Ectodermal cell (in vitro differentiated cells): Measurements from ENCODE around the gene CCDC15.

Experiments
- H3K27ac ChIP-seq: 2 replicates; pipeline ENCODE4 v1.7.0; 2013; ENCODE audit warnings: mild to moderate bottlenecking, low read depth, low read length; ENCODE audit not compliant: insufficient read depth, poor library complexity, severe bottlenecking
- H3K27me3 ChIP-seq: 2 replicates; pipeline ENCODE4 v1.7.0; 2013; ENCODE audit warnings: mild to moderate bottlenecking, low read length; ENCODE audit not compliant: insufficient read depth, control insufficient read depth, poor library complexity, severe bottlenecking
- H3K36me3 ChIP-seq: one replicate; pipeline ENCODE4 v1.7.0; 2013; ENCODE audit warnings: low read length; ENCODE audit not compliant: control insufficient read depth, insufficient read depth
- H3K4me1 ChIP-seq: one replicate; pipeline ENCODE4 v1.7.0; 2013; ENCODE audit warnings: low read length; ENCODE audit not compliant: control insufficient read depth, insufficient read depth
- H3K4me3 ChIP-seq: 2 replicates; pipeline ENCODE4 v1.7.0; 2013; ENCODE audit warnings: low read depth, low read length, control low read depth; ENCODE audit not compliant: insufficient read depth
- H3K9me3 ChIP-seq: 2 replicates; pipeline ENCODE4 v1.7.0; 2013; ENCODE audit warnings: mild to moderate bottlenecking, low read length, moderate library complexity; ENCODE audit not compliant: control insufficient read depth
- WGBS, 2 experiments: methylation state at CpG; one replicate each; pipeline ENCODE4 v1.1.7; 2013; ENCODE audit warnings: missing lambda C conversion rate in 2 of 2; 5-methylcytosine and 5-hydroxymethylcytosine counted together

The CCDC15 gene

GRCh38 chr11:125062931-125063428, 109.0 kb downstream of the CCDC15 start, which contains the start of gene SLC37A2:
SLC37A2 (plus strand) TSS chr11:125063305; CDS start chr11:125063368, 63 bp downstream.
- H3K27me3 ChIP-seq: peaks cover 55% of the 10 kb centered on the region
- peaks cover 7% of the 10 kb centered on the region for H3K4me1 ChIP-seq
- no peak within 1 kb of the TSS for H3K27ac ChIP-seq

GRCh38 chr11:125063429-125064043, 109.5 kb downstream of the CCDC15 start:
- Histone ChIP-seq H3K4me1 (peaks cover 7% of the 10 kb centered on the region), H3K36me3 (no peaks in the 10 kb centered on the region), H3K4me3 (peak overlapping the region; percentile 52), H3K27me3 (peaks cover 55% of the 10 kb centered on the region), H3K9me3 (no peaks in the 10 kb centered on the region), H3K27ac (no peak overlapping the region)
- 2% methylated on average over 38 of the region's 38 CpGs for WGBS, 2 experiments

More at GRCh38 chr11:125062931-125063428, 109.0 kb downstream of the CCDC15 start, which contains the start of gene SLC37A2:
- peak within 1 kb of the TSS; percentile 52 for H3K4me3 ChIP-seq
- no peaks in the 10 kb centered on the region for H3K36me3 ChIP-seq
- 0 to 1% methylated on average over 46 of the region's 46 CpGs for WGBS, 2 experiments
- H3K9me3 ChIP-seq: no peaks in the 10 kb centered on the region

GRCh38 chr11:125064070-125064469, 110.1 kb downstream of the CCDC15 start:
- peak overlapping the region; percentile 52 for H3K4me3 ChIP-seq
- H3K27ac ChIP-seq: no peak overlapping the region
- H3K9me3 ChIP-seq: no peaks in the 10 kb centered on the region
- no peaks in the 10 kb centered on the region for H3K36me3 ChIP-seq
- peaks cover 7% of the 10 kb centered on the region for H3K4me1 ChIP-seq
- peaks cover 55% of the 10 kb centered on the region for H3K27me3 ChIP-seq
- WGBS, 2 experiments: 72 to 78% methylated on average over 4 to 6 of the region's 7 CpGs

- Histone ChIP-seq H3K27ac (no peak overlapping the region), H3K36me3 (no peaks in the 10 kb centered on the region), H3K27me3 (peaks cover 29% of the 10 kb centered on the region), H3K4me1 (peaks cover 9% of the 10 kb centered on the region), H3K9me3 (no peaks in the 10 kb centered on the region), H3K4me3 (no peak overlapping the region)
- WGBS, 2 experiments: 96% methylated on average over 3 of the region's 4 CpGs
Observed at GRCh38 chr11:125068368-125068767, 114.4 kb downstream of the CCDC15 start.

GRCh38 chr11:125069008-125069407, 115.0 kb downstream of the CCDC15 start:
- H3K27me3 ChIP-seq: peaks cover 22% of the 10 kb centered on the region
- H3K27ac ChIP-seq: no peak overlapping the region
- H3K9me3 ChIP-seq: no peaks in the 10 kb centered on the region
- WGBS, 2 experiments: 93 to 94% methylated on average over 4 of the region's 4 CpGs
- H3K4me1 ChIP-seq: peaks cover 9% of the 10 kb centered on the region
- H3K4me3 ChIP-seq: no peak overlapping the region
- H3K36me3 ChIP-seq: no peaks in the 10 kb centered on the region

- Histone ChIP-seq H3K9me3 (no peaks in the 10 kb centered on the region), H3K4me1 (peaks cover 9% of the 10 kb centered on the region), H3K4me3 (no peak overlapping the region), H3K27me3 (peaks cover 14% of the 10 kb centered on the region), H3K36me3 (no peaks in the 10 kb centered on the region), H3K27ac (no peak overlapping the region)
- 79 to 84% methylated on average over 5 of the region's 5 CpGs for WGBS, 2 experiments
Observed at GRCh38 chr11:125069796-125070195, 115.8 kb downstream of the CCDC15 start.

- Histone ChIP-seq H3K27me3 (peaks cover 5% of the 10 kb centered on the region), H3K9me3 (no peaks in the 10 kb centered on the region), H3K4me1 (peaks cover 9% of the 10 kb centered on the region), H3K4me3 (no peak overlapping the region), H3K27ac (no peak overlapping the region), H3K36me3 (no peaks in the 10 kb centered on the region)
- 77 to 80% methylated on average over 7 of the region's 7 CpGs for WGBS, 2 experiments
Observed at GRCh38 chr11:125070699-125071254, 116.8 kb downstream of the CCDC15 start.

- 56 to 58% methylated on average over 5 of the region's 5 CpGs for WGBS, 2 experiments
- Histone ChIP-seq H3K27ac (no peak overlapping the region), H3K36me3 (no peaks in the 10 kb centered on the region)
Observed at GRCh38 chr11:125071435-125071834, 117.4 kb downstream of the CCDC15 start.

GRCh38 chr11:125071846-125072217, 117.8 kb downstream of the CCDC15 start:
- Histone ChIP-seq H3K9me3 (no peaks in the 10 kb centered on the region), H3K4me3 (no peak overlapping the region), H3K27me3 (no peaks in the 10 kb centered on the region), H3K4me1 (peaks cover 9% of the 10 kb centered on the region), H3K36me3 (no peaks in the 10 kb centered on the region), H3K27ac (no peak overlapping the region)
- WGBS, 2 experiments: 86 to 90% methylated on average over 6 of the region's 6 CpGs

More at GRCh38 chr11:125071435-125071834, 117.4 kb downstream of the CCDC15 start:
- Histone ChIP-seq H3K4me3 (no peak overlapping the region), H3K27me3 (no peaks in the 10 kb centered on the region), H3K9me3 (no peaks in the 10 kb centered on the region), H3K4me1 (peaks cover 9% of the 10 kb centered on the region)

GRCh38 chr11:125072218-125072960, 118.4 kb downstream of the CCDC15 start:
- Histone ChIP-seq H3K27ac (no peak overlapping the region), H3K4me1 (peaks cover 9% of the 10 kb centered on the region), H3K36me3 (no peaks in the 10 kb centered on the region), H3K9me3 (no peaks in the 10 kb centered on the region), H3K4me3 (no peak overlapping the region), H3K27me3 (no peaks in the 10 kb centered on the region)
- WGBS, 2 experiments: 93 to 96% methylated on average over 12 of the region's 12 CpGs
